HG02678 (cell line): ENCODE results near the gene MED27.

Source experiments
- ATAC-seq: cut with Tn5 transposase; IDR thresholded peaks from one replicate; pipeline ENCODE4 v1.9.1; 2021; ENCODE audit warnings: mild to moderate bottlenecking, moderate library complexity; ENCODE audit not compliant: unreplicated experiment

MED27 gene

GRCh38 chr9:131867611-131868192 lies 212.0 kb downstream of the MED27 start:
- no peak for ATAC-seq

GRCh38 chr9:131865446-131866195 lies 214.0 kb downstream of the MED27 start:
- ATAC-seq = no peak

GRCh38 chr9:131864531-131864930 lies 215.1 kb downstream of the MED27 start:
- ATAC-seq = no peak

- no peak for ATAC-seq
These were observed 216.3 kb downstream of the MED27 start for GRCh38 chr9:131863306-131863896.

GRCh38 chr9:131862261-131862660 lies 217.4 kb downstream of the MED27 start:
- no peak for ATAC-seq

GRCh38 chr9:131860430-131860829 lies 219.2 kb downstream of the MED27 start:
- no peak for ATAC-seq

- no peak for ATAC-seq
These were observed 221.5 kb downstream of the MED27 start for GRCh38 chr9:131858147-131858546.

- ATAC-seq = no peak
These were observed 223.6 kb downstream of the MED27 start for GRCh38 chr9:131856105-131856504.

GRCh38 chr9:131854896-131855613 lies 224.6 kb downstream of the MED27 start:
- ATAC-seq = no peak

GRCh38 chr9:131854334-131854733 lies 225.3 kb downstream of the MED27 start:
- no peak for ATAC-seq

- no peak for ATAC-seq
These were observed 226.2 kb downstream of the MED27 start for GRCh38 chr9:131853434-131853833.

- no peak for ATAC-seq
These were observed 228.3 kb downstream of the MED27 start for GRCh38 chr9:131851414-131851813.

- ATAC-seq = no peak
These were observed 230.3 kb downstream of the MED27 start for GRCh38 chr9:131849391-131849790.

- no peak for ATAC-seq
These were observed 231.0 kb downstream of the MED27 start for GRCh38 chr9:131848570-131849160.

- no peak for ATAC-seq
These were observed 231.9 kb downstream of the MED27 start for GRCh38 chr9:131847665-131848354.

- no peak for ATAC-seq
These were observed 234.1 kb downstream of the MED27 start for GRCh38 chr9:131845305-131846298.

- ATAC-seq = no peak
These were observed 234.9 kb downstream of the MED27 start for GRCh38 chr9:131844745-131845118.

- no peak for ATAC-seq
These were observed 235.5 kb downstream of the MED27 start for GRCh38 chr9:131843989-131844744.
